OCI-LY3 (cell line): ENCODE measurements around the gene EMILIN2.

ENCODE experiments used
- EZH2phosphoT487 ChIP-seq: fragments of 200-600 bp; shearing (Covaris generic); IDR thresholded peaks from 2 replicates; pipeline ENCODE4 v1.6.1; 2018; ENCODE audit warnings: antibody characterized with exemption, mixed run types, low read depth
- TF ChIP-seq, protein P1 (sequence below): fragments of 200-600, 300-600 bp; sonication (generic); IDR thresholded peaks from 2 replicates; pipeline ENCODE4 v1.5.1; 2014; ENCODE audit warnings: antibody characterized with exemption, low read length, low read depth

DNA sequence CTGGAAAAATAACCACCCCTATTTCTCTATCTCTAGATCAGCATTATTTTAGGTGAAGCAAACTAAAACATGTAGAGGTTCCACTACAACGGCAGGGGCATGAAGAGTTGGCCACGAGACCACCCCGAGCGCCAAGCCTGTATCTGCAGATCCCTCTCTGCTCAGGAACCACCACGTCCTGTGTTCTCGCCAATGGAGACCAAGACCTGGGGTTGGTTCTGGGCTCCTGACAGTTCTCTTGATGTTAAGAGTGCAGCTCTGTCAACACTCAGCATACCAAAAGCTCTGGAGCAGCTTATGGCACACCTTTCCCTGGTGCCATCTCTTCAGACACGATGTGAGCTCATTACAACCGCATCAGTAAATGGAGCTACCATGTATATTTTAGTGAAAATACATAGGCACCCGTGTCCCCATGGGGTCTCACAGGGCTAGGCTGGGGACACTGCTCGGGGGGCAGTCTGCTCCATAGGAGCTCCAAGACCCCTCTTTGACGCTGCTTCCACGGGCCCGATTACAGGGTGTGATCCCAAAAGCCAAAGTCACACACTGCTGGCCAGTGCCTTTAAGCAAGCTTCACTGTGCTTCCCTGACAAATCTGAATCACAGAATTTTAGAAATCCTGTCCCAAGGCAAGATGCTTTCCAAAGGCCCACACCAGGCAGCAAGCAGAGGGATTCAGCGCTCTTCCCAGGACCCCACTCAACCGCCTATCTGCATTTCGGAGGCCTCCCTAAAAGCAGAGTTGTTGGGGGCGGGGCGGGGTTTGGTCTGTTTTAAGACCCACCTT lies 72.2 kb downstream of the EMILIN2 start:
- TF ChIP-seq, protein P1, sequence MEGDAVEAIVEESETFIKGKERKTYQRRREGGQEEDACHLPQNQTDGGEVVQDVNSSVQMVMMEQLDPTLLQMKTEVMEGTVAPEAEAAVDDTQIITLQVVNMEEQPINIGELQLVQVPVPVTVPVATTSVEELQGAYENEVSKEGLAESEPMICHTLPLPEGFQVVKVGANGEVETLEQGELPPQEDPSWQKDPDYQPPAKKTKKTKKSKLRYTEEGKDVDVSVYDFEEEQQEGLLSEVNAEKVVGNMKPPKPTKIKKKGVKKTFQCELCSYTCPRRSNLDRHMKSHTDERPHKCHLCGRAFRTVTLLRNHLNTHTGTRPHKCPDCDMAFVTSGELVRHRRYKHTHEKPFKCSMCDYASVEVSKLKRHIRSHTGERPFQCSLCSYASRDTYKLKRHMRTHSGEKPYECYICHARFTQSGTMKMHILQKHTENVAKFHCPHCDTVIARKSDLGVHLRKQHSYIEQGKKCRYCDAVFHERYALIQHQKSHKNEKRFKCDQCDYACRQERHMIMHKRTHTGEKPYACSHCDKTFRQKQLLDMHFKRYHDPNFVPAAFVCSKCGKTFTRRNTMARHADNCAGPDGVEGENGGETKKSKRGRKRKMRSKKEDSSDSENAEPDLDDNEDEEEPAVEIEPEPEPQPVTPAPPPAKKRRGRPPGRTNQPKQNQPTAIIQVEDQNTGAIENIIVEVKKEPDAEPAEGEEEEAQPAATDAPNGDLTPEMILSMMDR, result no peak
- no peak for TF ChIP-seq EZH2phosphoT487
